Fibroblast of peridontal ligament (primary cell): ENCODE results near the gene ZDHHC1.
"Not testable (repeated sequence)": the region's sequence is repeated elsewhere in the genome, so short reads cannot be mapped to it uniquely, and the experiment has no call there.

Experiments
- DNase-seq: peaks from one replicate; pipeline ENCODE4 v3.0.0-alpha.2; 2010; ENCODE audit errors: extremely low read depth

The ZDHHC1 gene

GRCh38 chr16:67361038-67361437 lies 55.2 kb downstream of the ZDHHC1 start:
- DNase-seq, result no peak

DNA sequence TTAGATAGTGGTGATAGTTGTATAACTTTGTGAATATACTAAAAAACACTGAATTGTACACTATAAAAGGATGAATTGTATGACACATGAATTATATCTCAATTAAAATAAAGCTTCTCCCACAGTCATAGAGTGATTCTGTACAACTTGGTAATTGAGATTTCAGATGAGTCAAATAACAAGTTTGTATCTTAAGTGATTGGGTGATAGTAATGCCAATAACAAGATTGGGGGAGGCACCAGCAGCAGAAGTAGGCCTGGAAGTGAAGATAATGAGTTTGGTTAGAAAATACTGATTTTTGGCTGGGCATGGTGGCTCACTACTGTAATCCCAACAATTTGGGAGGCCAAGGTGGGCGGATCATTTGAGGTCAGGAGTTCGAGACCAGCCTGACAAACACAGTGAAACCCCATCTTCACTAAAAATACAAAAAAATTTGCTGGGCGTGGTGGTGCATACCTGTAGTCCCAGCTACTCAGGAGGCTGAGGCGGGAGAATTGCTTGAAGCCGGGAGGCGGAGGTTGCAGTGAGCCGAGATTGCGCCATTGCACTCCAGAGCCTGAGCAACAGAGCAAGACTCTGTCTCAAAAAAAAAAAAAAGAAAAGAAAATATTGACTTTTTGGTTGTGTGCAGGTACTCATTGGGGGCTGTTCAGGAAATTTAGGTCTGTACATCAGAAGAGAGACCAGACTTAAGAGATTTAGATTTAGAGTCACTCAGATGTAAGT lies 56.6 kb downstream of the ZDHHC1 start:
- DNase-seq, result not testable (repeated sequence)

GRCh38 chr16:67357561-67357960 lies 58.7 kb downstream of the ZDHHC1 start:
- no peak for DNase-seq

DNA sequence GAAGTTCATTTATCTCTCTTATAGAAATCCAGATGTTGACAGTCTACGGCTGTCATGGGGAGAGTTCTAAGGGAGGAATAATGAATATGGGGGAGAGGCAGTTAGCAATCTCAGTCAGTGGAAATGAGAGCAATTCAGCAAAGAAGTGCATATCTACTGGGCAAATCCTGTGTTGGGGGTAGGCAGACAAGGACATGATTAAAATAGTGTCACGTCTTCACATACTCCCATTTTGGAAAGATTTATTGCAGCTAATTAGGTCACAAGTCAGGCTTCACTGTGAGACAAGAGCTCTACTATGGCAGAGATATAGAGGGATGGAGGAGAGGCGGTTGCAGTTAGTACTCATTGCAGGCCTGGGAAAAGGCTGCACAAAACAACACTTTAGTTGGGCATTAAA lies 59.9 kb downstream of the ZDHHC1 start:
- no peak for DNase-seq

DNA sequence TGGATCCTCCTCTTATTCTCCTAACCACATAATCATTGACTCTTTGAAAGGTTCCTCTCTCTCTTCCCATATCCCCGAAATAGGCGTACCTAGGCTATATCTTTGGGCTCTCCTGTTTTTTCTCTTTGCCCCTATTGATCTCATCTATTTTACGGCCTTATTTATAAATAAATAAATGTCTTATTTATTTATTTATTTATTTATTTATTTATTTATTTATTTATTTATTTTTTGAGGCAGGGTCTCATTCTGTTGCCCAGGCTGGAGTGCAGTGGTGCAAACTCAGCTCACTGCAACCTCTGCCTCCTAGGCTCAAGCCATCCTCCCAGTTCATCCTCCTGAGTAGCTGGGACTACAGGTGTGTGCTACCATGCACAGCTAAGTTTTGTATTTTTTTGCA lies 63.8 kb downstream of the ZDHHC1 start:
- DNase-seq, result not testable (repeated sequence)

DNA sequence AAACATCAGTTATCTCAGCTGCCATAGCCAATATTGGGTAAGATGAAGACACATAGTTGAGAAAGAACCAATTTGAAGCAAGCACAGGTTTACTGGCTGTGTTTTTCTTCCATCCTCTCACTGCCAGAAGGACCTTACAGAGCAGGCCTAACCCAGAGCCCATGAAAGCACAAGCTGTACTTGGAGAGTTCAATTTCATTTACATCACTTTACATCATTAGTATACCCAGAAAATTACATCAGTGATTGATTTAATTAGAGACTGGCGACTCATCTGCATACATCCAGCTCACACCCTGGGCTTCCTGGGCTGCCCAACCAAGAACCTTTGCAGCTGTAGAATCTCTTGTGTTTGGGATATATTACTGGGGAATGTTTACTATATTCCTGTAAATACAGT lies 66.0 kb downstream of the ZDHHC1 start:
- DNase-seq, result no peak

DNA sequence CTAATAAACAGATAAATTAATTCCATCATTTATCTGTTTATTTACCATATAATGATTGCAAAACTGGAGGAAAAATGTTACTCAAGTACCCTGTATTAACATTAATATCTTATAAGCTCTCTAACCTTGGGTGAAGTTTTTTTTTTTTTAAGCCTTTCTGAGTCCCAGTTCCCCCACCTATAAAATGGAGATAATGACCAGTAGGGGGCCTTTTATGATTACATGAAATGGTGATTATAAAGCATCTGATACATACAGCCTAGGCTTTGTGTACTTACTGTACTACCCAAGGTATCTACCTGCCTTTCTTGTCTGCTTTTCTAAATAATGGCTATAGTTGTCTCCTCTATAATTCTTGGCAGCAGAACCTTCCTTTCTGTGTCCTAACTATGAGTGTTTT lies 67.1 kb downstream of the ZDHHC1 start:
- peak; percentile 48 for DNase-seq

GRCh38 chr16:67346341-67346740 lies 69.9 kb downstream of the ZDHHC1 start:
- DNase-seq, result no peak

- no peak for DNase-seq
Observed at GRCh38 chr16:67345401-67345800, 70.9 kb downstream of the ZDHHC1 start.
